Tibial nerve (tissue), 4 donors: ENCODE measurements around the gene IPO8. TPM values are rescaled to one million over a fixed set of nuclear protein-coding genes. Genes with fewer than 3 reads are reported as not detected.

Experiments used
- DNase-seq, 2 donors: peaks; one replicate each; pipeline ENCODE4 v3.0.0-alpha.2; 2019; ENCODE audit warnings: low spot score in 2 of 2
- H3K27ac ChIP-seq, 4 donors: fragments of 200-600 bp; sonication (generic) in 3 of 4; one replicate each; pipeline ENCODE4 v1.5.1; 2017 to 2019; ENCODE audit warnings: mild to moderate bottlenecking in 1 of 4
- H3K27me3 ChIP-seq, 2 donors: fragments of 200-600 bp; sonication (generic) in 1 of 2; one replicate each; pipeline versions ENCODE4 v1.5.1 to v1.6.0; 2017 to 2019
- H3K36me3 ChIP-seq, 3 donors: fragments of 200-600 bp; sonication (generic); one replicate each; pipeline ENCODE4 v1.5.1; 2018 to 2019
- H3K4me1 ChIP-seq, 4 donors: fragments of 200-600 bp; sonication (generic) in 3 of 4; one replicate each; pipeline ENCODE4 v1.5.1; 2017 to 2019
- H3K4me3 ChIP-seq, 4 donors: fragments of 200-600 bp; sonication (generic) in 3 of 4; one replicate each; pipeline ENCODE4 v1.5.1; 2017 to 2019; ENCODE audit warnings: mild to moderate bottlenecking in 1 of 4, moderate library complexity in 1 of 4
- H3K9me3 ChIP-seq, 4 donors: fragments of 200-600 bp; sonication (generic) in 3 of 4; one replicate each; pipeline ENCODE4 v1.5.1; 2017 to 2019
- EP300 ChIP-seq, 2 donors: sonication (generic); formaldehyde crosslinking; IDR thresholded peaks; one replicate each; pipeline ENCODE4 v1.6.1; 2017; ENCODE audit warnings: antibody characterized with exemption in 2 of 2, mild to moderate bottlenecking in 1 of 2
- POLR2A ChIP-seq, 2 donors: fragments of 450-650 bp; IDR thresholded peaks; one replicate each; pipeline ENCODE4 v1.6.1; 2017; ENCODE audit warnings: antibody characterized with exemption in 2 of 2, mild to moderate bottlenecking in 2 of 2, moderate library complexity in 2 of 2
- whole genome bisulfite sequencing, 2 donors: methylation state at CpG; one replicate each; pipeline ENCODE4 v1.1.5; 2018; 5-methylcytosine and 5-hydroxymethylcytosine counted together
- total RNA-seq, 4 donors: library from RNA; depleted of rRNA; stranded (reverse); fragments of >200 nt; gene quantifications; one replicate each; pipeline ENCODE4 v1.1.0, GENCODE V29; 2016
- TF ChIP-seq, protein P1 (sequence below), 5 experiments: fragments of 200-600 bp in 3 of 5; fragments of 450-650 bp in 2 of 5; sonication (generic) in 3 of 5; IDR thresholded peaks; one replicate each; pipeline ENCODE4 v1.5.1; 2016 to 2019; ENCODE audit warnings: antibody characterized with exemption in 5 of 5, mild to moderate bottlenecking in 3 of 5, moderate library complexity in 2 of 5

The IPO8 gene
- total RNA-seq, 4 donors from 2014 or later, result 34.7 to 52.0 (median 42.9) TPM

GRCh38 chr12:30582943-30583342, 112.7 kb downstream of the IPO8 start:
- TF ChIP-seq, protein P1, sequence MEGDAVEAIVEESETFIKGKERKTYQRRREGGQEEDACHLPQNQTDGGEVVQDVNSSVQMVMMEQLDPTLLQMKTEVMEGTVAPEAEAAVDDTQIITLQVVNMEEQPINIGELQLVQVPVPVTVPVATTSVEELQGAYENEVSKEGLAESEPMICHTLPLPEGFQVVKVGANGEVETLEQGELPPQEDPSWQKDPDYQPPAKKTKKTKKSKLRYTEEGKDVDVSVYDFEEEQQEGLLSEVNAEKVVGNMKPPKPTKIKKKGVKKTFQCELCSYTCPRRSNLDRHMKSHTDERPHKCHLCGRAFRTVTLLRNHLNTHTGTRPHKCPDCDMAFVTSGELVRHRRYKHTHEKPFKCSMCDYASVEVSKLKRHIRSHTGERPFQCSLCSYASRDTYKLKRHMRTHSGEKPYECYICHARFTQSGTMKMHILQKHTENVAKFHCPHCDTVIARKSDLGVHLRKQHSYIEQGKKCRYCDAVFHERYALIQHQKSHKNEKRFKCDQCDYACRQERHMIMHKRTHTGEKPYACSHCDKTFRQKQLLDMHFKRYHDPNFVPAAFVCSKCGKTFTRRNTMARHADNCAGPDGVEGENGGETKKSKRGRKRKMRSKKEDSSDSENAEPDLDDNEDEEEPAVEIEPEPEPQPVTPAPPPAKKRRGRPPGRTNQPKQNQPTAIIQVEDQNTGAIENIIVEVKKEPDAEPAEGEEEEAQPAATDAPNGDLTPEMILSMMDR (IDR thresholded peaks at IDR 0.05), result no peak
- TF ChIP-seq EP300 (IDR thresholded peaks at IDR 0.05) (no peak), POLR2A (IDR thresholded peaks at IDR 0.05) (no peak)
- Histone ChIP-seq H3K27me3 (no peaks in the 10 kb centered on the region), H3K4me1 (no peaks in the 10 kb centered on the region), H3K9me3 (no peaks in the 10 kb centered on the region), H3K36me3 (peaks cover 0 to 4% (median 0%) of the 10 kb centered on the region in 3 donors), H3K27ac (no peak overlapping the region), H3K4me3 (no peak overlapping the region)
- no peak for DNase-seq
- WGBS, 2 donors, result 93 to 96% methylated on average over 1 of the region's 1 CpG

- Histone ChIP-seq H3K9me3 (no peaks in the 10 kb centered on the region), H3K27ac (no peak overlapping the region), H3K4me3 (no peak overlapping the region), H3K27me3 (no peaks in the 10 kb centered on the region), H3K36me3 (peaks cover 0 to 4% (median 0%) of the 10 kb centered on the region in 3 donors), H3K4me1 (no peaks in the 10 kb centered on the region)
- no peak for TF ChIP-seq POLR2A (IDR thresholded peaks at IDR 0.05)
- no peak for TF ChIP-seq EP300 (IDR thresholded peaks at IDR 0.05)
- TF ChIP-seq, protein P1 (IDR thresholded peaks at IDR 0.05), result no peak
- no peak for DNase-seq
- WGBS, 2 donors, result 44 to 51% methylated on average over 2 of the region's 2 CpGs
Measured at GRCh38 chr12:30580344-30580743, 115.3 kb downstream of the IPO8 start.

Other genes with a start within 250 kb of the IPO8 start
- gene CAPRIN2, start 59.1 kb upstream of the IPO8 start, total RNA-seq, result 10 to 100 TPM; 20.8 to 71.7 (median 46.2) TPM
- gene TSPAN11, start 230.9 kb upstream of the IPO8 start, total RNA-seq, result 10 to 100 TPM; 10.7 to 30.6 (median 18.3) TPM